Hepatocyte (in vitro differentiated cells): Measurements from ENCODE around the gene KIAA1671.

Experiments
- CTCF ChIP-seq: fragments of 200-600 bp; sonication (generic); IDR thresholded peaks from 2 replicates; pipeline ENCODE4 v1.5.1; 2016; ENCODE audit warnings: antibody characterized with exemption, mild to moderate bottlenecking; ENCODE audit not compliant: poor library complexity
- EZH2 ChIP-seq: fragments of 200-600 bp; sonication (generic); IDR thresholded peaks from 2 replicates; pipeline ENCODE4 v1.6.1; 2016; ENCODE audit warnings: antibody characterized with exemption, mild to moderate bottlenecking, borderline replicate concordance
- EZH2phosphoT487 ChIP-seq: fragments of 200-600 bp; sonication (generic); IDR thresholded peaks from one replicate; pipeline ENCODE4 v1.6.1; 2018; ENCODE audit warnings: antibody characterized with exemption, mild to moderate bottlenecking, low read depth, moderate library complexity; ENCODE audit not compliant: unreplicated experiment, severe bottlenecking

GRCh38 chr22:24950272-24950902, 2.1 kb upstream of the KIAA1671 start:
- TF ChIP-seq CTCF, result no peak
- TF ChIP-seq EZH2, result no peak
- TF ChIP-seq EZH2phosphoT487, result no peak
